CD4-positive, alpha-beta T cell (primary cell): ENCODE results near the gene CCDC87. TPM values are rescaled to one million over a fixed set of nuclear protein-coding genes. Genes with fewer than 3 reads are reported as not detected.

Experiments
- ATAC-seq: fragments of 200-7000 bp; cut with Tn5 transposase; one replicate; pipeline ENCODE4 v1.10.0; 2022; ENCODE audit warnings: mild to moderate bottlenecking; ENCODE audit not compliant: poor library complexity
- CTCF ChIA-PET: fragments of 350-600 bp; sonication (Branson Sonifier 250); formaldehyde crosslinking; loops from one replicate; lab custom pipeline; 2021; ENCODE audit warnings: antibody characterized with exemption, inconsistent platforms; lab: Charles Lee
- POLR2A ChIA-PET: fragments of 350-600 bp; sonication (Branson Sonifier 250); formaldehyde crosslinking; loops from one replicate; lab custom pipeline; 2021; ENCODE audit warnings: antibody characterized with exemption, inconsistent platforms; lab: Charles Lee
- DNase-seq, 14 experiments: peaks; one replicate each; pipeline ENCODE4 v3.0.0-alpha.2; 2013 to 2020; ENCODE audit warnings: mixed read lengths in 2 of 14
- H3K27ac ChIP-seq, 2 donors: one replicate each; pipeline versions ENCODE4 v1.5.1 to v1.7.0; 2013; ENCODE audit warnings: low read length in 2 of 2, low read depth in 1 of 2, mild to moderate bottlenecking in 1 of 2
- H3K27me3 ChIP-seq, 2 experiments: 1 replicate in 1 of 2; 2 replicates in 1 of 2; pipeline versions ENCODE4 v1.6.1 to v1.7.0; 2013; ENCODE audit warnings: low read length in 2 of 2, control low read depth in 1 of 2, mild to moderate bottlenecking in 1 of 2, moderate library complexity in 1 of 2; ENCODE audit not compliant: insufficient read depth in 2 of 2, control insufficient read depth in 1 of 2
- H3K36me3 ChIP-seq: one replicate; pipeline ENCODE4 v1.6.1; 2013; ENCODE audit warnings: low read length, control low read depth; ENCODE audit not compliant: insufficient read depth
- H3K4me1 ChIP-seq: one replicate; pipeline ENCODE4 v1.6.1; 2013; ENCODE audit warnings: low read length, control low read depth; ENCODE audit not compliant: insufficient read depth
- H3K4me3 ChIP-seq: one replicate; pipeline ENCODE4 v1.5.1; 2013; ENCODE audit warnings: mild to moderate bottlenecking, low read length, moderate library complexity
- H3K9me3 ChIP-seq, 2 experiments: 1 replicate in 1 of 2; 2 replicates in 1 of 2; pipeline versions ENCODE4 v1.6.1 to v1.7.0; 2013; ENCODE audit warnings: low read length in 2 of 2, mild to moderate bottlenecking in 2 of 2, control low read depth in 1 of 2, moderate library complexity in 1 of 2; ENCODE audit not compliant: control insufficient read depth in 1 of 2, insufficient read depth in 1 of 2
- H3K27ac Mint-ChIP-seq: one replicate; pipeline ENCODE4 v1.8.0; 2020; ENCODE audit warnings: mixed read lengths
- H3K27me3 Mint-ChIP-seq: one replicate; pipeline ENCODE4 v1.8.0; 2021; ENCODE audit warnings: mixed read lengths
- H3K36me3 Mint-ChIP-seq: one replicate; pipeline ENCODE4 v1.8.0; 2021; ENCODE audit warnings: low read depth, mixed read lengths
- H3K4me1 Mint-ChIP-seq: one replicate; pipeline ENCODE4 v1.8.0; 2021; ENCODE audit warnings: low read depth, mixed read lengths
- H3K4me3 Mint-ChIP-seq: one replicate; pipeline ENCODE4 v1.8.0; 2020; ENCODE audit warnings: mild to moderate bottlenecking, mixed read lengths
- H3K9me3 Mint-ChIP-seq: one replicate; pipeline ENCODE4 v1.8.0; 2020; ENCODE audit warnings: mixed read lengths
- CTCF ChIP-seq: fragments of 200-600 bp; IDR thresholded peaks from one replicate; pipeline ENCODE4 v1.8.0; 2022; ENCODE audit warnings: antibody characterized with exemption, mild to moderate bottlenecking
- intact Hi-C, 2 experiments: fragments of 100-400 bp; cut with DNase I in 1 of 2; cut with micrococcal nuclease in 1 of 2; formaldehyde crosslinking; loops; one replicate each; pipeline versions ENCODE4 v1.15.1 to v1.9.0; 2023 to 2025; cut with DNase I, micrococcal nuclease
- total RNA-seq, 174 experiments: library from RNA in 2 of 174; stranded (reverse) in 2 of 174; gene quantifications; one replicate each; pipeline ENCODE4 v1.2.3 and lab custom pipeline; 2021 to 2026

The CCDC87 gene
- total RNA-seq, 2 experiments from 2014 or later, result 0.22 to 0.25 TPM

GRCh38 chr11:66561178-66561974 lies 31.5 kb downstream of the CCDC87 start:
- Mint-ChIP-seq H3K9me3 (no peaks in the 10 kb centered on the region), H3K27ac (no peak overlapping the region), H3K4me1 (peaks cover 5% of the 10 kb centered on the region), H3K27me3 (peaks cover 8% of the 10 kb centered on the region), H3K36me3 (no peaks in the 10 kb centered on the region), H3K4me3 (no peak overlapping the region)
- Histone ChIP-seq H3K36me3 (no peaks in the 10 kb centered on the region), H3K27ac (no peak overlapping the region), H3K9me3 (peaks cover 0 to 6% of the 10 kb centered on the region in 2 experiments), H3K4me1 (peaks cover 9% of the 10 kb centered on the region), H3K4me3 (no peak overlapping the region), H3K27me3 (peaks cover 8 to 9% of the 10 kb centered on the region in 2 experiments)
- CTCF ChIA-PET, result no interaction called here
- TF ChIP-seq CTCF, result no peak
- ATAC-seq (no peak), DNase-seq (no peak)
- POLR2A ChIA-PET, result interaction anchor here (0.8 to 1.6 kb wide), 3 partner anchors 16 to 77 kb away, joined by 3 to 7 read pairs (median 3); partner anchors contain the start of genes ACTN3, RBM14, RBM4 and ZDHHC24
- intact Hi-C loops, result no loop called here

GRCh38 chr11:66559866-66560676 lies 32.8 kb downstream of the CCDC87 start:
- Histone ChIP-seq H3K4me1 (peaks cover 9% of the 10 kb centered on the region), H3K27ac (no peak overlapping the region), H3K27me3 (peaks cover 8 to 9% of the 10 kb centered on the region in 2 experiments), H3K4me3 (no peak overlapping the region), H3K9me3 (peaks cover 0 to 6% of the 10 kb centered on the region in 2 experiments), H3K36me3 (no peaks in the 10 kb centered on the region)
- Mint-ChIP-seq H3K36me3 (no peaks in the 10 kb centered on the region), H3K27me3 (peaks cover 14% of the 10 kb centered on the region), H3K9me3 (no peaks in the 10 kb centered on the region), H3K4me3 (no peak overlapping the region), H3K4me1 (peaks cover 5% of the 10 kb centered on the region), H3K27ac (no peak overlapping the region)
- ATAC-seq (no peak), DNase-seq (no peak)
- ChIA-PET CTCF (interaction anchor here (0.6 kb wide), 1 partner anchor 1223 kb away, joined by 3 read pairs; no protein-coding TSS in a partner anchor), POLR2A (interaction anchor here (0.6 kb wide), 1 partner anchor 59 kb away, joined by 3 read pairs; no protein-coding TSS in a partner anchor)
- no peak for TF ChIP-seq CTCF
- intact Hi-C loops, result no loop called here

GRCh38 chr11:66559142-66559865 lies 33.6 kb downstream of the CCDC87 start:
- Histone ChIP-seq H3K4me1 (peaks cover 9% of the 10 kb centered on the region), H3K27me3 (peaks cover 8 to 9% of the 10 kb centered on the region in 2 experiments), H3K36me3 (no peaks in the 10 kb centered on the region), H3K4me3 (no peak overlapping the region), H3K27ac (no peak overlapping the region), H3K9me3 (peaks cover 0 to 6% of the 10 kb centered on the region in 2 experiments)
- no peak overlapping the region for H3K4me3 Mint-ChIP-seq
- H3K27ac Mint-ChIP-seq, result no peak overlapping the region
- intact Hi-C loops, result no loop called here
- CTCF ChIA-PET, result interaction anchor here (0.6 kb wide), 1 partner anchor 1224 kb away, joined by 3 read pairs; no protein-coding TSS in a partner anchor
- POLR2A ChIA-PET, result interaction anchor here (0.6 to 1.2 kb wide), 2 partner anchors 60 to 79 kb away, joined by 3 to 4 read pairs; partner anchors contain the start of gene RBM4
- DNase-seq (peak in 9 of 14 experiments; percentile 7 to 72 (median 43)), ATAC-seq (peak; percentile 85)
- no peaks in the 10 kb centered on the region for H3K36me3 Mint-ChIP-seq
- TF ChIP-seq CTCF, result no peak
- H3K27me3 Mint-ChIP-seq, result peaks cover 14% of the 10 kb centered on the region
- no peaks in the 10 kb centered on the region for H3K9me3 Mint-ChIP-seq
- H3K4me1 Mint-ChIP-seq, result peaks cover 5% of the 10 kb centered on the region
